ENCODE results near the gene POLR1A. TPM values are rescaled to one million over a fixed set of nuclear protein-coding genes. Genes with fewer than 3 reads are reported as not detected.

The POLR1A gene
- total RNA-seq, 1 donor = 17.4 TPM

- TF ChIP-seq, protein P1, sequence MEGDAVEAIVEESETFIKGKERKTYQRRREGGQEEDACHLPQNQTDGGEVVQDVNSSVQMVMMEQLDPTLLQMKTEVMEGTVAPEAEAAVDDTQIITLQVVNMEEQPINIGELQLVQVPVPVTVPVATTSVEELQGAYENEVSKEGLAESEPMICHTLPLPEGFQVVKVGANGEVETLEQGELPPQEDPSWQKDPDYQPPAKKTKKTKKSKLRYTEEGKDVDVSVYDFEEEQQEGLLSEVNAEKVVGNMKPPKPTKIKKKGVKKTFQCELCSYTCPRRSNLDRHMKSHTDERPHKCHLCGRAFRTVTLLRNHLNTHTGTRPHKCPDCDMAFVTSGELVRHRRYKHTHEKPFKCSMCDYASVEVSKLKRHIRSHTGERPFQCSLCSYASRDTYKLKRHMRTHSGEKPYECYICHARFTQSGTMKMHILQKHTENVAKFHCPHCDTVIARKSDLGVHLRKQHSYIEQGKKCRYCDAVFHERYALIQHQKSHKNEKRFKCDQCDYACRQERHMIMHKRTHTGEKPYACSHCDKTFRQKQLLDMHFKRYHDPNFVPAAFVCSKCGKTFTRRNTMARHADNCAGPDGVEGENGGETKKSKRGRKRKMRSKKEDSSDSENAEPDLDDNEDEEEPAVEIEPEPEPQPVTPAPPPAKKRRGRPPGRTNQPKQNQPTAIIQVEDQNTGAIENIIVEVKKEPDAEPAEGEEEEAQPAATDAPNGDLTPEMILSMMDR (IDR thresholded peaks at IDR 0.05; ENCODE audit: extremely low read depth, low read depth, low read length) = no peak
- H3K36me3 ChIP-seq (ENCODE audit: insufficient read depth, low read length) = peaks cover 57% of the 10 kb centered on the region
- peaks cover 4% of the 10 kb centered on the region for H4K20me1 ChIP-seq (ENCODE audit: insufficient read depth, low read length)
- H3K79me2 ChIP-seq (ENCODE audit: insufficient read depth, low read length) = no peaks in the 10 kb centered on the region
- H3K4me1 ChIP-seq (ENCODE audit: insufficient read depth, low read length) = peaks cover 2% of the 10 kb centered on the region
- H3K27me3 ChIP-seq (ENCODE audit: insufficient read depth, low read length) = no peaks in the 10 kb centered on the region
- no peak overlapping the region for H3K27ac ChIP-seq (ENCODE audit: low read depth, low read length)
- H3K4me3 ChIP-seq (ENCODE audit: insufficient read depth, low read length) = no peak overlapping the region
- no peak for DNase-seq (ENCODE audit: insufficient read length, low spot score, missing footprints)
- no peak overlapping the region for H2AFZ ChIP-seq (ENCODE audit: low read length)
- H3K9me3 ChIP-seq (ENCODE audit: low read depth, low read length) = no peaks in the 10 kb centered on the region
- H3K4me2 ChIP-seq (ENCODE audit: insufficient read depth, low read length) = no peak overlapping the region
These were observed 79.5 kb downstream of the POLR1A start for GRCh38 chr2:86025976-86026743.

DNA sequence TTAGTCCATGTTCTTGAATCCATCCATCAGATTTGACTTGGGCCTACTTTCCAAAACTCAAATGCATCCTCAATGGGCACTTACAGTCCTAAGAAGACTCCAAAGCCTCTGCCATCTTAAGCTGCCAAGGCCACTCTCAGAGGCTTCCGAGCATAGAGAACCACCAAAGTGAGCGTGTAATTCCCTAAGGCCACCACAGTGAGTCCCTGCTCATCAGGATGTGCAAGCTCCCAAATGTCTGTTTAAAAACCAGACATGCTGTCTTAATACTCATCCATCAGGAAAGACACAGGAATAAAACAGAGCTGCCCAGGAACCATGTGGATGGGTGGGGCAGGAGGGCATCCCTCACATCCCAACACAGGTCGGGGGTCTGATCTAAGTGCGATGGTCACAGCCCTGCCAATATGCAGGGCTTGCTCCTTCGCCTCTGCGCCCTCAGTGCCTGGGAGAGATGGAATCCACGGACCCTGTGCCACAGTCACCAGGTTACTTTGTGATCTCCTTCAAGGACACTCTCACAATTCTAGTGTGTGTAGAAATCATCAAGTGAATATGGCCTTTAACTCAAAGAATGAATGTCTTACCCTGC, 80.4 kb downstream of the POLR1A start:
- Histone ChIP-seq H3K4me1 (ENCODE audit: insufficient read depth, low read length) (peaks cover 10% of the 10 kb centered on the region), H3K36me3 (ENCODE audit: insufficient read depth, low read length) (peaks cover 50% of the 10 kb centered on the region), H3K27ac (ENCODE audit: low read depth, low read length) (no peak overlapping the region), H3K9me3 (ENCODE audit: low read depth, low read length) (no peaks in the 10 kb centered on the region), H3K27me3 (ENCODE audit: insufficient read depth, low read length) (no peaks in the 10 kb centered on the region), H3K4me3 (ENCODE audit: insufficient read depth, low read length) (no peak overlapping the region), H2AFZ (ENCODE audit: low read length) (no peak overlapping the region), H4K20me1 (ENCODE audit: insufficient read depth, low read length) (peaks cover 4% of the 10 kb centered on the region), H3K79me2 (ENCODE audit: insufficient read depth, low read length) (no peaks in the 10 kb centered on the region), H3K4me2 (ENCODE audit: insufficient read depth, low read length) (no peak overlapping the region)
- TF ChIP-seq, protein P1 (IDR thresholded peaks at IDR 0.05; ENCODE audit: extremely low read depth, low read depth, low read length) = no peak
- no peak for DNase-seq (ENCODE audit: insufficient read length, low spot score, missing footprints)

DNA sequence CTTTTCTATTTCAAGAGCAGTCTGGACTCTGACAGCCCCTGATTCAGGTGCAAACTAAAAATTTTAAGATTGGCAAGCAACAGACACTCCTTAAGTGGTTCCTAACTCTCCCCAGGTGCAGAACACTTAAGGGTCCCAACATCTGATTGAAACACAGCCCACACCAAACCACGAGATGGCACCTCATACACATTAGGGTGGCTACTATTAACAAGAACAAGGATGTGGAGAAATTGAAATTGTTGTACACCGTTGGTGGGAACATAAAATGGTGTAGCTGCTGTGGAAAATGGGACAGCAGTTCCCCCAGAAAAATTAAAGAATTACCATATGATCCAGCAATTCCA, 82.3 kb downstream of the POLR1A start:
- H2AFZ ChIP-seq (ENCODE audit: low read length) = no peak overlapping the region
- no peak overlapping the region for H3K4me2 ChIP-seq (ENCODE audit: insufficient read depth, low read length)
- H3K27ac ChIP-seq (ENCODE audit: low read depth, low read length) = no peak overlapping the region
- DNase-seq (ENCODE audit: insufficient read length, low spot score, missing footprints) = no peak
- no peak overlapping the region for H3K4me3 ChIP-seq (ENCODE audit: insufficient read depth, low read length)
- H3K36me3 ChIP-seq (ENCODE audit: insufficient read depth, low read length) = peaks cover 37% of the 10 kb centered on the region
- no peaks in the 10 kb centered on the region for H3K27me3 ChIP-seq (ENCODE audit: insufficient read depth, low read length)
- no peaks in the 10 kb centered on the region for H3K79me2 ChIP-seq (ENCODE audit: insufficient read depth, low read length)
- H4K20me1 ChIP-seq (ENCODE audit: insufficient read depth, low read length) = peaks cover 4% of the 10 kb centered on the region
- TF ChIP-seq, protein P1 (IDR thresholded peaks at IDR 0.05; ENCODE audit: extremely low read depth, low read depth, low read length) = no peak
- no peaks in the 10 kb centered on the region for H3K9me3 ChIP-seq (ENCODE audit: low read depth, low read length)
- peaks cover 10% of the 10 kb centered on the region for H3K4me1 ChIP-seq (ENCODE audit: insufficient read depth, low read length)

GRCh38 chr2:86022661-86023365, 82.9 kb downstream of the POLR1A start:
- Histone ChIP-seq H3K79me2 (ENCODE audit: insufficient read depth, low read length) (no peaks in the 10 kb centered on the region), H3K27me3 (ENCODE audit: insufficient read depth, low read length) (no peaks in the 10 kb centered on the region), H3K27ac (ENCODE audit: low read depth, low read length) (no peak overlapping the region), H3K36me3 (ENCODE audit: insufficient read depth, low read length) (peaks cover 32% of the 10 kb centered on the region), H2AFZ (ENCODE audit: low read length) (no peak overlapping the region), H3K4me2 (ENCODE audit: insufficient read depth, low read length) (no peak overlapping the region), H3K4me1 (ENCODE audit: insufficient read depth, low read length) (peaks cover 10% of the 10 kb centered on the region), H4K20me1 (ENCODE audit: insufficient read depth, low read length) (peaks cover 4% of the 10 kb centered on the region), H3K4me3 (ENCODE audit: insufficient read depth, low read length) (no peak overlapping the region), H3K9me3 (ENCODE audit: low read depth, low read length) (no peaks in the 10 kb centered on the region)
- no peak for DNase-seq (ENCODE audit: insufficient read length, low spot score, missing footprints)
- TF ChIP-seq, protein P1 (IDR thresholded peaks at IDR 0.05; ENCODE audit: extremely low read depth, low read depth, low read length) = no peak
